Fibroblast of the aortic adventitia (primary cell): ENCODE measurements around the gene PLCD1. TPM values are rescaled to one million over a fixed set of nuclear protein-coding genes. Genes with fewer than 3 reads are reported as not detected.

Experiments
- DNase-seq: peaks from one replicate; pipeline ENCODE4 v3.0.0-alpha.2; 2010; ENCODE audit warnings: low read depth
- H3K4me3 ChIP-seq: 2 replicates; pipeline ENCODE4 v1.5.1; 2011; ENCODE audit warnings: low read depth, mild to moderate bottlenecking, control low read depth, low read length, moderate library complexity
- CTCF ChIP-seq: IDR thresholded peaks from 2 replicates; pipeline ENCODE4 v1.5.1; 2011; ENCODE audit warnings: mild to moderate bottlenecking, low read length, control low read depth, inconsistent platforms; ENCODE audit not compliant: insufficient read depth
- total RNA-seq: library from RNA; depleted of rRNA; stranded (reverse); fragments of >200 nt; gene quantifications from 2 replicates; pipeline ENCODE4 v1.2.3, GENCODE V29; 2012; ENCODE audit warnings: low replicate concordance

Gene PLCD1
- total RNA-seq, 1 donor: 28.3 TPM

GRCh38 chr3:37971467-37971866, 58.0 kb downstream of the PLCD1 start:
- TF ChIP-seq CTCF: no peak
- no peak overlapping the region for H3K4me3 ChIP-seq

GRCh38 chr3:37970802-37971201, 58.6 kb downstream of the PLCD1 start:
- no peak overlapping the region for H3K4me3 ChIP-seq
- DNase-seq: no peak
- no peak for TF ChIP-seq CTCF

More at GRCh38 chr3:37971467-37971866, 58.0 kb downstream of the PLCD1 start:
- DNase-seq: no peak

- TF ChIP-seq CTCF: no peak
- no peak overlapping the region for H3K4me3 ChIP-seq
- DNase-seq: no peak
These were observed 59.8 kb downstream of the PLCD1 start for GRCh38 chr3:37969596-37970100.

- peak; percentile 23 for DNase-seq
- TF ChIP-seq CTCF: no peak
- no peak overlapping the region for H3K4me3 ChIP-seq
These were observed 60.4 kb downstream of the PLCD1 start for GRCh38 chr3:37968813-37969595.

- H3K4me3 ChIP-seq: no peak overlapping the region
- DNase-seq: no peak
- no peak for TF ChIP-seq CTCF
These were observed 61.2 kb downstream of the PLCD1 start for GRCh38 chr3:37968199-37968598.

- peak; percentile 92 for TF ChIP-seq CTCF
- peak; percentile 72 for DNase-seq
- no peak overlapping the region for H3K4me3 ChIP-seq
These were observed 62.1 kb downstream of the PLCD1 start for GRCh38 chr3:37967260-37967881.
